HG03175 (cell line): ENCODE measurements around the gene HECTD4.
"Not testable (repeated sequence)": the region's sequence is repeated elsewhere in the genome, so short reads cannot be mapped to it uniquely, and the experiment has no call there.

Source experiments
- ATAC-seq: cut with Tn5 transposase; IDR thresholded peaks from one replicate; pipeline ENCODE4 v1.9.1; 2021; ENCODE audit warnings: mild to moderate bottlenecking, moderate library complexity; ENCODE audit not compliant: unreplicated experiment

The HECTD4 gene

DNA sequence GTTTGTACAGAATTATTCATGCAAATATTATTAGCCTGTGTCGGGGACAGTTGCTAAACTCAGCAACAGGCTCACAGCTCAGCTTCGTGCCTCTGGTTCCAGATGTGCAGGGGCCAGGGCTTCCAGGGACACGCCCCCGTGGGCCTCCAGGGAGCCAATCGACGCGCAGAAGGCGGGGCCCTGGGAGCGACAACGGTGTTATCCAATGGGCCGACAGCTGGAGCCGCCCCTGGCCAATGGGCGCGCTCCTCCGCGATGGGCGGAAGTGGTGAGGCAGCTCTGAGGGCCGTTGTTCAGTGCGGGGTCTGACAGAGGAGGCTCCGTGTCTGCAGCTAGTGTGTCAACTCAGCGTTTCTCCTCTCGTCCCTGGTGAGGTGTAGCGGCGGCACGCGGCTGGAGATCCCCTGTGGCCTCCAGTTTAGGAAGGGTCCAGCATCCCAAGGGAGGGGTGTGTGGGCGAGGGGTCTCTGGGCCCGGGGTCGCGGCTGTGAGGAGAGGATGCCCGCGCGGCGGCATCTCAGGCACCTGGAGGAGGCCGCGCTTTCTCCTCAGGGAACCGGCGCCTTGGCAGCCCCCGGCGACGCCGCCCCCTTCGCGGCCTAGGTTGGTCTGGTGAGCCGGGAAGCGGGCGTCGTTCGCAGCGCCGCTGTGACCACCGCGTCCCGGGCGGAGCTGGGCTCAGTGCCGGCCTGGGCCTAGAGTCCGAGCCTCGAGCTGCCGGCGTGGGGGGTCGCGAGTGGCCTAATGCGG is 256.8 kb downstream of the HECTD4 start, which contains the start of gene TRAFD1:
Gene TRAFD1, plus strand, starts transcription at position 311 of the 750 bp plus-strand sequence. CDS start 4,963 bp downstream, outside the sequence.
- peak; percentile 96 for ATAC-seq

DNA sequence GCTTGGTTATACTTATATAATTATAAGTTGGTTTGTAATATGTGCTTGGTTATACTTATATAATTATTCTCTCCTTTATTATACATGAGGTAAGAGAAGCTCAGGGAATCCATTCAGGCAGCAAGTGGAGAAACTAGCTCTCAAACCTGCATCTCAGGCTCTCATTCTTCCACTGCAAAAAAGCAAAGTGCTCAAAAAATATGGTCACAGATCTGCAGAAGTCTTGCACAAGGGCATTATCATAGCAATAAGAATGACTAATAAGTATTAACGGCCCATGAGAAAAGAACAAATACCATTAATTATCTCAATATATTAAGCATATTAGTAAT is 257.3 kb downstream of the HECTD4 start:
- no peak for ATAC-seq

DNA sequence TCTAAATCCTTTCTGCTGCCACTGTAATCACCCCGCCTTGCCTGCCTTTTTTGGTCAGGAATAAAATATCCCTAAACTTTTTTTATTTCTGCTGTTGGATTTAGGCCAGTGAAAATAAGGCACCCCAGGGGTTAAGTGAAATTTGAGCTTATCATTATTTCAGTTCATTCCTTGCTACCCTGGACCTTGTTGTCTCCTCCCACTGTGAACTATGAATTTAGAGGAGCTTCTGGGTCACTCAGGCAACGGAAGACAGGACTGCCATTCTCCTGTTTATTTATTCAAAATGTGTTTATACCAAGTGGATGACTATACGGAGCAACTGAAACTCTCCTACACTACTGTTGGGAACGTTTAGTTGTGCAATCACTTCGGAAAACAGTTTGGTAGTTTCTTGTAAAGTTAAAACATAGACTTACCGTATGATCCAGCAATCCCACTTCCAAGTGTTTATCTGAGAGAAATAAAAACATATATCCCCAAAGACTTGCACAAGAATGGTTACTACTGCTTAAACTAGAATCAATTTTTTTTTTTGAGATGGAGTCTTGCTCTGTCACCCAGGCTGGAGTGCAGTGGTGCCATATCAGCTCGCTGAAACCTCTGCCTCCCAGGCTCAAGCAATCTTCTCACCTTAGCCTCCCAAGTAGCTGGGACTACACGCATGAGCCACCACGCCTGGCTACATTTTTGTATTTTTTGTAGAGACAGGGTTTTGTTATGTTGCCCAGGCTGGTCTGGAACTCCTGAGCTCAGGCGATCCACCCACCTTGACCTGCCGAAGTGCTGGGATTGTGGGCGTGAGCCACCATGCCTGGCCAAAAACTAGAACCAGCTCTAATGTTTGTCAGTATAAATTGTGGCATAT is 259.2 kb downstream of the HECTD4 start:
- no peak for ATAC-seq

DNA sequence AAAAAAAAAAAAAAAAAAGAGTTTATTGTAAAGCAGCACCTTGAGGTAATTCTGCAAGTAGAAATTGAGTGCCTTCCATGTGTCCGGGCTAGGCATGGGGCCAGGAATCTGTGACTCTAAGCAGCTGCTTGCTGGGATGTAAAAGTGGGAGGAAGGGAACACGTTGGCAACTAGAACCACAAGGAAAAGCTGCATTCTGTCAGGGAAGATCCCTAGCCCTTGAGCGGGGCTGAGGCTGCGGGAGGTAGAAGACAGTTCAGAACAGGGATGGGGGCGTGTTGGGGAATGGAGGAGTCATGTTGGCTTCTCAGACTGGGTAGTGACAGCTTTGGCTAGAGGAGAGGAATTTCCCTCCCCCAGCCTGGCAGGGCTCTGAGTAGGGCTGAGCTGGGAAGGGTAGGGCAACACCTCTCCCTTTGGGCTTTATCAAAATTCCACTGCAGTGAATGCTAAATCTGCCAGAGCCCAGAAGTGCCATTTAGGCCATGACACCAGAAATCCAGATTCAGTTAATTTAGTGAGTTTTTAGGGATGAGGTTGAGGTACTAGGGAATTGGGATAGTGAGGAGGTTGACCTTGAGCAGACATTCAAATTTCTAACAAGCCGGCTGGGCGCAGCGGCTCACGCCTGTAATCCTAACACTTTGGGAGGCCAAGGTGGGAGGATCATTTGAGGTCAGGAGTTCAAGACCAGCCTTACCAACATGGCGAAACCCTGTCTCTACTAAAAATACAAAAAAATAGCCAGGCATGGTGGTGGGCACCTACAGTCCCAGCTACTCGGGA is 260.3 kb downstream of the HECTD4 start:
- ATAC-seq: no peak

DNA sequence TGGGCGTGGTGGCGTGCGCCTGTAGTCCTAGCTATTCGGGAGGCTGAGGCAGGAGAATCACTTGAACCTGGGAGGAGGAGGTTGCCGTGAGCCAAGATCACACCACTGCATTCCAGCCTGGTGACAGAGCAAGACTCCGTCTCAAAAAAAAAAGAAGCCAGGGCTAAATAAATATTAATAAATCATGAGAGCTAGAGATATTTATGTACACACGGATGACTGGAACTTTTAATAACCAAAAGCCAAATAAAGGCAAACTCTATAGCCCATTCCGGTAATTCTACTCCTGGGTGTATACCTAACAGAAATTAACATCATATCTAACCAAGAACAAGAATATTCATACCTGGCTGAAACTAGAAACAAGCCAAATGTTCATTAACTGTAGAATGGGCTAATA is 264.5 kb downstream of the HECTD4 start:
- ATAC-seq: no peak

DNA sequence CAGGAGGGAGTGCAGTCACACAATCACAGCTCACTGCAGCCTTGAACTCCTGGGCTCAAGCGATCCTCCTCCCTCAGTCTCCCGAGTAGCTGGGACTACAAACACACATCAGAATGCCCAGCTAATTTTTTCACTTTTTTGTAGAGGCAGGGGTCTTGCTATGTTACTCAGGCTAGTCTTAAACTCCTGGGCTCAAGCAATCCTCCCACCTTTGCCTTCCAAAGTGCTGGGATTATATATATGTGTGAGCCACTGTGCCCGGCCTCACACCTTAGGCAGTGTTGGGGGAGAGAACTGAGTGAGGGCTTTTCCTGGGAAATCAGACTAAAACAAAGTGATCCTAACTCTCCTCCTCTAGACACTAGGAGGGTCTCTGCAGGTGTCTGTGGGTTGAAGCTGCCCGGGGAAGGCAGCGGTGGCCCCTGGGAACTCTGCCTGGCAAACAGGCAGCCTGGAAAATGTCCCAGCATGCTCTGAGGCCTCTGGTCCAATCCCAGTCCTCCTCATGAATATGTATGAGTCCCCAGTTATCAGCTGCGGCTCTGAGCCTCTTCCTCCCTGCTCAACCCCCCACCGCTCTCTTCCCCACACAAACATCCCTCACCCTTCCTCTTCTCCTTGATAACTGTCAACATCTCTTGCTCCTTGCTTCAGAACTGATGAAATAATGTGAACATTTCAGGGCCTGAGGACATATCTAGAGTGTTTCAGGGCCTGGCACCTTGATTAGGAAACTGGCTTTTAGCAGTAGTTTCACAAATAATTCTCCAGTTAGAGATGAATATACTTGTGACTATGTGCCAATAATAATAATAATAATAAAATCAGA is 265.8 kb downstream of the HECTD4 start:
- no peak for ATAC-seq

DNA sequence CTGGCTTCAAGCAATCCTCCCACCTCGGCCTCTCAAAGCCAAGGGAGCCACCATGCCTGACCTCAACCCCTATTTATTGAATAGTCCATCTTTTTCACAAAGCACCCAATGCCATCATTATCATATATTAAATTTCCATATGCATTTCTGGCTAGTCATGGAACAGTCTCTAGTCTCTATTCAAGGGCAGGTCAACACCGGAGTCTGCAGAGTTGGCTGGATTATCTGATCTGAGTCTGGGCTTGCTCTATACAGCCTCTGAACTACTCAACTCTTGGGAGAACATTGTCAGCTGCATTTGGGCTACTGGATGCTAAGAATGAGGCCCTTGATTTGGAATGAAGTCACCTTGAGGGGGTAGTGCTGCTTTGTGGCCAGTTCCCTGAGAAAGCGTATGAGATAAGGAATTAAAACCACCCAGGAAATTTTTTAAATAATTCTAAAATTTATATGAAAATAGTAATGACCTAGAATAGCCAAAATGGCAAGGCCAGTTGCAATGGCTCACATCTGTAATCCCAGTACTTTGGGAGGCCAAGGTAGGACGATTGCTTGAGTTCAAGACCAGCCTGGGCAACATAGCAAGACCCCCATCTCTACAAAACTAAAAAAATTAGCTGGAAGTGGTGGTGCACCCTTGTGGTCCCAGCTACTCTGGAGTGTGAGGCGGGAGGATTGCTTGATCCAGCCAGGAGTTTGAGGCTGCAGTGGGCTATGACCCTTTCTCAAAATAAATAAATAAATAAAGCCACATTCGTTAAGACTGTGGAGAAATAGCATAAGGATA is 266.8 kb downstream of the HECTD4 start:
- ATAC-seq: no peak

DNA sequence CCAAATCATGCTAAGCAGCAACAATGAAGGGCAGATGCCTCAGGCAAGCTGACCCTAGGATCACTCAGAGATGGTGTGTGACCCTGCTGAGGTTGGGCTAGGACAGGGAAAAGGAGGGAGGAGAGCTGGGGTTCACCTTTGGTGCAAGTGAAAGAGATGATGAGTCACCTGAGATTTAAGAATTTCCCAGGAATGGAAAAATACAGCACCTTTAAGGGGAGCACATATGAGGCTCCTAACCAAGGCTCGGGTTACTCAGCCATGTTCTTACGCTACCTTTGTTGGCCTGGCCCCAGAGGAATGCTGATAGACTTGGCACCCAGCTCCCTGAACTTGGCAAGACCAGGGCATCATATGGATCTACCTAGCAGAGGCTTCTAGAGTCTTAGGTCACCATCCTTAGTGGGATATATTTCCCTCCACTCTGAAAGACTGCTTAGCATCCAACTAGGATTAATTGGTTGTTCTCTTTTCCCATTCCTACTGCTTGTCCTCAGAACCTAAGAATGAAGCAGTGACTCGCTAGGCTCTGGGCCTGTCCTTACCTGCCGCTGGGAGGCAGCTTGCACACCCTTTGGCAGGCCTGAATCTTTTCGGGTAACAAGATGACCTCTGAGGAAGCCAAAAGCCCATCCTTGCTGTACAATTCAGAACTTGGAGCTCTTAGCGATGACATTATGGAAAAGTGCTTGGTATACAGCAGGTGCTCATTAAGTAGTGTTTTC is 269.7 kb downstream of the HECTD4 start:
- no peak for ATAC-seq

DNA sequence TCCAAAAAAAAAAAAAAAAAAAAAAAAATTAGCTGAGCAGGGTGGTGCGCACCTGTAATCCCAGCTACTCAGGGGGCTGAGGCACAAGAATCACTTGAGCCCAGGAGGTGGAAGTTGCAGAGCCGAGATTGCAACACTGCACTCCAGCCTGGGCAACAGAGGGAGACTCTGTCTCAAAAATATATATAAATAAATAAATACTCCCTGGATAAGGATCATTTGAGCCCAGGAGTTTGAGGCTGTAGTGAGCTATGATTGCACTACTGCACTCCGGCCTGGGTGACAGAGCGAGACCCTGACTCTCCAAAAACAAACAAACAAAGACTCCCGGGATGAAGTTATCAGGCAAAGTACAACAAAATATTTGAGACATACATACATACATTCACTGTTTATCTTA is 270.3 kb downstream of the HECTD4 start:
- ATAC-seq: no peak

DNA sequence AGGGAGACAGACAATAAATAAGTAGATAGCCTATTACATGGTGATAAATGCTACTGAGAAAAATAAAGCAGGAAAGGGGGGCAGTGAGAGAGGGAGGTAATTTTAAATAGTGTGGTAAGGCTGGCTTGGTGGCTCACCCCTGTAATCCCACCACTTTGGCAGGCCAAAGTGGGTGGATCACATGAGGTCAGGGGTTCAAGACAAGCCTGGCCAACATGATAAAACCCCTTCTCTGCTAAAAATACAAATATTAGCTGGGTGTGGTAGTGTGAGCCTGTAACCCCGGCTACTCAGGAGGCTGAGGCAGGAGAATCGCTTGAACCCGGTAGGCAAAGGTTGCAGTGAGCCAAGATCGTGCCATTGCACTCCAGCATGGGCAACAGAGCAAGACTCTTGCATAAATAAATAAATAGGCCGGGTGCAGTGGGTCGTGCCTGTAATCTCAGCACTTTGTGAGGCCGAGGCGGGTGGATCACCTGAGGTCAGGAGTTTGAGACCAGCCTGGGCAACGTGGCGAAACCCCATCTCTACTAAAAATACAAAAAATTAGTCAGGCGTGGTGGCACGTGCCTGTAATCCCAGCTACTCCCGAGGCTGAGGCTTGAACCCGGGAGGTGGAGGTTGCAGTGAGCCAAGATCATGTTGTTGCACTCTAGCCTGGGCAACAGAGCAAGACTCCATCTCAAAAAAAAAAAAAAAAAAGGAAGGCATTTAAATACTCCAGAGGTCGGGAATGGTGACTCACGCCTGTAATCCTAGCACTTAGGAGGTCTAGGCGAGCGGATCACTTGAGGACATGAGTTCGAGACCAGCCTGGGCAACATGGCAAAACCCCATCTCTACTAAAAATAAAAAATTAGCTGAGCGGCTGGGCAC is 271.2 kb downstream of the HECTD4 start:
- not testable (repeated sequence) for ATAC-seq
